K562 (cell line): Measurements from ENCODE around the gene SPATA2. TPM values are rescaled to one million over a fixed set of nuclear protein-coding genes. Genes with fewer than 3 reads are reported as not detected.

Experiments
- ATAC-seq: fragments of 200-7000 bp; cut with Tn5 transposase; 3 replicates; pipeline ENCODE4 v1.9.1; 2020; ENCODE audit warnings: moderate library complexity
- BruUV-seq: library from RNA; stranded (reverse); fragments of 400-500 nt; replicated peaks from 2 replicates; lab custom pipeline; 2021; lab: Mats Ljungman, UMichigan
- CTCF ChIA-PET: fragments of 300-600 bp; formaldehyde crosslinking; extraction: SDS; loops from one replicate; lab custom pipeline; 2021; ENCODE audit warnings: low intra/inter-chr PET ratio; lab: Yijun Ruan, JAX
- POLR2A ChIA-PET: fragments of 300-600, 350-650 bp; sonication (Branson Sonifier 250); formaldehyde crosslinking; extraction: SDS; loops from one replicate; lab custom pipeline; 2021; ENCODE audit warnings: antibody characterized with exemption, inconsistent platforms; lab: Yijun Ruan, JAX
- DNase-seq, 4 experiments: peaks; one replicate each; pipeline versions ENCODE4 v3.0.0 to v3.0.0-alpha.2; 2011 to 2018; ENCODE audit warnings: low spot score in 3 of 4, mixed read lengths in 3 of 4; ENCODE audit errors: extremely low read depth in 1 of 4
- FAIRE-seq: peaks from 2 replicates; lab custom pipeline; 2011; peaks lifted over from hg19 to GRCh38; lab: Jason Lieb, UNC
- H2AFZ ChIP-seq: 2 replicates; pipeline ENCODE4 v1.6.0; 2011; ENCODE audit warnings: low read depth, low read length, control low read depth, inconsistent platforms
- H3K27ac ChIP-seq: fragments of 200-600 bp; 3 replicates; pipeline ENCODE4 v1.8.0; 2011; ENCODE audit warnings: low read depth, mild to moderate bottlenecking, control low read depth, inconsistent platforms, low read length, moderate library complexity, mixed read lengths; ENCODE audit errors: extremely low read depth
- H3K27me3 ChIP-seq, 2 experiments: fragments of 300-600 bp in 1 of 2; 2 replicates in 1 of 2; 3 replicates in 1 of 2; pipeline versions ENCODE4 v1.6.0 to v1.8.0; 2011; ENCODE audit warnings: inconsistent platforms in 2 of 2, low read length in 2 of 2, mild to moderate bottlenecking in 1 of 2, mixed read lengths in 1 of 2, moderate library complexity in 1 of 2; ENCODE audit not compliant: control insufficient read depth in 2 of 2, insufficient read depth in 2 of 2
- H3K36me3 ChIP-seq: fragments of 300-600 bp; 3 replicates; pipeline ENCODE4 v1.8.0; 2011; ENCODE audit warnings: mild to moderate bottlenecking, low read length, inconsistent platforms; ENCODE audit not compliant: control insufficient read depth, insufficient read depth
- H3K4me1 ChIP-seq, 2 experiments: fragments of 200-600 bp in 1 of 2; replicated peaks in 1 of 2; 2 replicates in 1 of 2; 3 replicates in 1 of 2; pipeline versions ENCODE4 v1.5.1 to v1.8.0; 2011; ENCODE audit warnings: inconsistent platforms in 2 of 2, low read length in 2 of 2, mild to moderate bottlenecking in 1 of 2, mixed read lengths in 1 of 2, moderate library complexity in 1 of 2; ENCODE audit not compliant: control insufficient read depth in 2 of 2, insufficient read depth in 2 of 2
- H3K4me2 ChIP-seq: 2 replicates; pipeline ENCODE4 v1.6.1; 2011; ENCODE audit warnings: low read length, control low read depth, inconsistent platforms, mixed read lengths; ENCODE audit not compliant: insufficient read depth
- H3K4me3 ChIP-seq: fragments of 200-600 bp; sonication (generic), shearing (Covaris generic); 2 replicates; pipeline ENCODE4 v1.5.1; 2016; ENCODE audit warnings: control low read depth, inconsistent platforms
- H3K79me2 ChIP-seq: fragments of 200-600 bp; 3 replicates; pipeline ENCODE4 v1.8.0; 2011; ENCODE audit warnings: low read length, inconsistent platforms; ENCODE audit not compliant: control insufficient read depth, insufficient read depth
- H3K9ac ChIP-seq, 2 experiments: 2 replicates each; pipeline versions ENCODE4 v1.6.0 to v1.6.1; 2011; ENCODE audit warnings: low read depth in 2 of 2, low read length in 2 of 2, control low read depth in 1 of 2, inconsistent platforms in 1 of 2, mild to moderate bottlenecking in 1 of 2, mixed read lengths in 1 of 2; ENCODE audit not compliant: insufficient read depth in 1 of 2
- H3K9me1 ChIP-seq: one replicate; pipeline ENCODE4 v1.6.0; 2011; ENCODE audit warnings: inconsistent platforms, mild to moderate bottlenecking, low read length, moderate library complexity; ENCODE audit not compliant: control insufficient read depth, insufficient read depth
- H3K9me3 ChIP-seq: replicated peaks from 2 replicates; pipeline ENCODE4 v1.5.1; 2011; ENCODE audit warnings: low read depth, low read length, inconsistent platforms; ENCODE audit not compliant: control insufficient read depth, insufficient read depth
- H4K20me1 ChIP-seq: replicated peaks from 2 replicates; pipeline ENCODE4 v1.6.1; 2011; ENCODE audit warnings: low read length, inconsistent platforms, mixed read lengths; ENCODE audit not compliant: control insufficient read depth, insufficient read depth
- ELF2 ChIP-seq: fragments of 250-450 bp; sonication (Bioruptor Pico); IDR thresholded peaks from 2 replicates; pipeline ENCODE4 v1.5.0; 2021; ENCODE audit warnings: mild to moderate bottlenecking
- ETV1 ChIP-seq: fragments of 450-650 bp; conservative IDR thresholded peaks from 2 replicates; pipeline ENCODE4 v1.6.1; 2016; ENCODE audit warnings: missing genetic modification characterization, control low read depth, low read depth, missing compliant biosample characterization
- FOS ChIP-seq: IDR thresholded peaks from 3 replicates; pipeline ENCODE4 v1.6.1; 2011; ENCODE audit not compliant: insufficient read length; ENCODE audit errors: extremely low read depth
- ILK ChIP-seq: fragments of 450-650 bp; IDR thresholded peaks from 2 replicates; pipeline ENCODE4 v1.6.1; 2016; ENCODE audit warnings: missing genetic modification characterization, low read depth, mild to moderate bottlenecking, missing compliant biosample characterization, moderate library complexity, borderline replicate concordance
- ZBTB8A ChIP-seq: fragments of 450-650 bp; IDR thresholded peaks from 2 replicates; pipeline ENCODE4 v1.6.1; 2018; ENCODE audit warnings: mild to moderate bottlenecking, moderate library complexity; ENCODE audit not compliant: partially characterized antibody
- ZNF217 ChIP-seq: sonication (generic); formaldehyde crosslinking; IDR thresholded peaks from 2 replicates; pipeline ENCODE4 v1.8.0; 2022; ENCODE audit warnings: mild to moderate bottlenecking, missing genetic modification reagents
- ZNF384 ChIP-seq: IDR thresholded peaks from 2 replicates; pipeline ENCODE4 v1.6.1; 2012; ENCODE audit warnings: low read depth, low read length, improper control_type of control experiment
- ZNF717 ChIP-seq: fragments of 250-450 bp; sonication (Bioruptor Pico); IDR thresholded peaks from 2 replicates; pipeline ENCODE4 v1.5.0; 2021
- ZNF79 ChIP-seq: fragments of 250-450 bp; sonication (Bioruptor Pico); IDR thresholded peaks from 2 replicates; pipeline ENCODE4 v1.4.0; 2020; ENCODE audit warnings: low read depth, mild to moderate bottlenecking, moderate library complexity
- ZSCAN29 ChIP-seq: fragments of 450-650 bp; IDR thresholded peaks from 2 replicates; pipeline ENCODE4 v1.6.1; 2017
- WGBS: fragments of 100-300 bp; shearing (Covaris generic); methylation state at CpG from one replicate; pipeline ENCODE4 v1.1.6; 2016; ENCODE audit warnings: low coverage, mixed read lengths; ENCODE audit not compliant: insufficient coverage; ENCODE audit errors: missing lambda C conversion rate; 5-methylcytosine and 5-hydroxymethylcytosine counted together
- in situ Hi-C: fragments of 300-500 bp; cut with MboI; formaldehyde crosslinking; loops from 4 replicates; pipeline ENCODE4 v1.15.0; 2018; ENCODE audit warnings: inconsistent platforms, mixed read lengths
- intact Hi-C: fragments of 100-400 bp; cut with micrococcal nuclease; formaldehyde crosslinking; loops from 2 replicates; pipeline ENCODE4 v1.14.2; 2022
- polyA plus RNA-seq, 8 experiments: library from polyadenylated mRNA; depleted of rRNA in 4 of 8; stranded (reverse) in 5 of 8; unstranded in 3 of 8; fragments of >200 nt; fragmentation: Nextera tagmentation in 2 of 8; fragmentation: Illumina TruSeq in 1 of 8; extraction: Ambion mirVana in 2 of 8; extraction: Trizol in 1 of 8; gene quantifications; 2 replicates each; pipeline versions ENCODE4 v1.2.1 to v1.2.3, GENCODE V29; 2011 to 2014; ENCODE audit warnings: inconsistent platforms in 1 of 8, missing spikeins in 1 of 8
- total RNA-seq, 7 experiments: library from RNA; depleted of rRNA in 6 of 7; stranded (reverse); fragments of >200 nt in 6 of 7; fragmentation: Illumina TruSeq in 2 of 7; extraction: Trizol in 2 of 7; gene quantifications; 2 replicates each; pipeline versions ENCODE4 v1.2.1 to v1.2.3, GENCODE V29; 2011 to 2021; ENCODE audit warnings: low replicate concordance in 1 of 7
- TF ChIP-seq, protein P1 (sequence below): fragments of 200-600 bp; sonication (generic); IDR thresholded peaks from one replicate; pipeline ENCODE4 v1.6.1; 2012; ENCODE audit warnings: mild to moderate bottlenecking, low read depth, low read length, inconsistent platforms

SPATA2 gene
- total and polyA plus RNA-seq, 9 of the 15 experiments (the other 6 are each of a cell fraction or from before 2014, with no cell fraction given) = 0.46 to 8.2 (median 2.7) TPM

DNA sequence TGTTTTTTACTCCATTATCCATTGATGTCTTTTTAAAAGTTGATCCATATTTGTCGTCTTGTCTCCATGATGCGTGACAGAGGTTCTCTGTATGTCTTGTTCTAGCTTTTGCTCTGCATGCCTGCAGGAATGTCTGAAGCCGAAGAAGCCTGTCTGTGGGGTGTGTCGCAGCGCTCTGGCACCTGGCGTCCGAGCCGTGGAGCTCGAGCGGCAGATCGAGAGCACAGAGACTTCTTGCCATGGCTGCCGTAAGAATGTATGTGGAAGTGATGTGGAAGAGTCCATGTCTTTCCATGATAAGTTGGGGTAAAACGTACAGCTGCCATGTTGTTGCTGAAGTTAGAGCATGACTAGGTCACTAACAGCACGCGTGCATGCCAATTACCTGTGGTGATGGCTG, 26.1 kb upstream of the SPATA2 start:
- Histone ChIP-seq H3K4me1 (peaks cover 16 to 20% of the 10 kb centered on the region in 2 experiments), H3K36me3 (peaks cover 73% of the 10 kb centered on the region), H3K9me1 (peaks cover 5% of the 10 kb centered on the region), H3K27me3 (no peaks in the 10 kb centered on the region), H3K4me2 (no peak overlapping the region), H3K79me2 (peaks cover 82% of the 10 kb centered on the region), H3K9ac (peak overlapping the region in 1 of 2 experiments; percentile 63; a peak in 1 of 4 replicates), H3K4me3 (no peak overlapping the region), H4K20me1 (peaks cover 25% of the 10 kb centered on the region; the same call in 1 of the 2 replicates)
- CTCF ChIA-PET = no interaction called here
- POLR2A ChIA-PET = interaction anchor here (0.7 kb wide), 2 partner anchors 12 to 193 kb away, joined by 3 read pairs; no protein-coding TSS in a partner anchor
- WGBS = 97% methylated on average over 15 of the region's 15 CpGs
- in situ Hi-C loops = no loop called here
- ATAC-seq = no peak
- no peak for TF ChIP-seq ZNF384
- TF ChIP-seq ZSCAN29 = no peak
- no peak for TF ChIP-seq ZNF717 (CRISPR knock-in tag)
- no peak for TF ChIP-seq ZNF217
- TF ChIP-seq FOS = no peak
- no peak for TF ChIP-seq ELF2 (CRISPR knock-in tag)
- TF ChIP-seq, protein P1, sequence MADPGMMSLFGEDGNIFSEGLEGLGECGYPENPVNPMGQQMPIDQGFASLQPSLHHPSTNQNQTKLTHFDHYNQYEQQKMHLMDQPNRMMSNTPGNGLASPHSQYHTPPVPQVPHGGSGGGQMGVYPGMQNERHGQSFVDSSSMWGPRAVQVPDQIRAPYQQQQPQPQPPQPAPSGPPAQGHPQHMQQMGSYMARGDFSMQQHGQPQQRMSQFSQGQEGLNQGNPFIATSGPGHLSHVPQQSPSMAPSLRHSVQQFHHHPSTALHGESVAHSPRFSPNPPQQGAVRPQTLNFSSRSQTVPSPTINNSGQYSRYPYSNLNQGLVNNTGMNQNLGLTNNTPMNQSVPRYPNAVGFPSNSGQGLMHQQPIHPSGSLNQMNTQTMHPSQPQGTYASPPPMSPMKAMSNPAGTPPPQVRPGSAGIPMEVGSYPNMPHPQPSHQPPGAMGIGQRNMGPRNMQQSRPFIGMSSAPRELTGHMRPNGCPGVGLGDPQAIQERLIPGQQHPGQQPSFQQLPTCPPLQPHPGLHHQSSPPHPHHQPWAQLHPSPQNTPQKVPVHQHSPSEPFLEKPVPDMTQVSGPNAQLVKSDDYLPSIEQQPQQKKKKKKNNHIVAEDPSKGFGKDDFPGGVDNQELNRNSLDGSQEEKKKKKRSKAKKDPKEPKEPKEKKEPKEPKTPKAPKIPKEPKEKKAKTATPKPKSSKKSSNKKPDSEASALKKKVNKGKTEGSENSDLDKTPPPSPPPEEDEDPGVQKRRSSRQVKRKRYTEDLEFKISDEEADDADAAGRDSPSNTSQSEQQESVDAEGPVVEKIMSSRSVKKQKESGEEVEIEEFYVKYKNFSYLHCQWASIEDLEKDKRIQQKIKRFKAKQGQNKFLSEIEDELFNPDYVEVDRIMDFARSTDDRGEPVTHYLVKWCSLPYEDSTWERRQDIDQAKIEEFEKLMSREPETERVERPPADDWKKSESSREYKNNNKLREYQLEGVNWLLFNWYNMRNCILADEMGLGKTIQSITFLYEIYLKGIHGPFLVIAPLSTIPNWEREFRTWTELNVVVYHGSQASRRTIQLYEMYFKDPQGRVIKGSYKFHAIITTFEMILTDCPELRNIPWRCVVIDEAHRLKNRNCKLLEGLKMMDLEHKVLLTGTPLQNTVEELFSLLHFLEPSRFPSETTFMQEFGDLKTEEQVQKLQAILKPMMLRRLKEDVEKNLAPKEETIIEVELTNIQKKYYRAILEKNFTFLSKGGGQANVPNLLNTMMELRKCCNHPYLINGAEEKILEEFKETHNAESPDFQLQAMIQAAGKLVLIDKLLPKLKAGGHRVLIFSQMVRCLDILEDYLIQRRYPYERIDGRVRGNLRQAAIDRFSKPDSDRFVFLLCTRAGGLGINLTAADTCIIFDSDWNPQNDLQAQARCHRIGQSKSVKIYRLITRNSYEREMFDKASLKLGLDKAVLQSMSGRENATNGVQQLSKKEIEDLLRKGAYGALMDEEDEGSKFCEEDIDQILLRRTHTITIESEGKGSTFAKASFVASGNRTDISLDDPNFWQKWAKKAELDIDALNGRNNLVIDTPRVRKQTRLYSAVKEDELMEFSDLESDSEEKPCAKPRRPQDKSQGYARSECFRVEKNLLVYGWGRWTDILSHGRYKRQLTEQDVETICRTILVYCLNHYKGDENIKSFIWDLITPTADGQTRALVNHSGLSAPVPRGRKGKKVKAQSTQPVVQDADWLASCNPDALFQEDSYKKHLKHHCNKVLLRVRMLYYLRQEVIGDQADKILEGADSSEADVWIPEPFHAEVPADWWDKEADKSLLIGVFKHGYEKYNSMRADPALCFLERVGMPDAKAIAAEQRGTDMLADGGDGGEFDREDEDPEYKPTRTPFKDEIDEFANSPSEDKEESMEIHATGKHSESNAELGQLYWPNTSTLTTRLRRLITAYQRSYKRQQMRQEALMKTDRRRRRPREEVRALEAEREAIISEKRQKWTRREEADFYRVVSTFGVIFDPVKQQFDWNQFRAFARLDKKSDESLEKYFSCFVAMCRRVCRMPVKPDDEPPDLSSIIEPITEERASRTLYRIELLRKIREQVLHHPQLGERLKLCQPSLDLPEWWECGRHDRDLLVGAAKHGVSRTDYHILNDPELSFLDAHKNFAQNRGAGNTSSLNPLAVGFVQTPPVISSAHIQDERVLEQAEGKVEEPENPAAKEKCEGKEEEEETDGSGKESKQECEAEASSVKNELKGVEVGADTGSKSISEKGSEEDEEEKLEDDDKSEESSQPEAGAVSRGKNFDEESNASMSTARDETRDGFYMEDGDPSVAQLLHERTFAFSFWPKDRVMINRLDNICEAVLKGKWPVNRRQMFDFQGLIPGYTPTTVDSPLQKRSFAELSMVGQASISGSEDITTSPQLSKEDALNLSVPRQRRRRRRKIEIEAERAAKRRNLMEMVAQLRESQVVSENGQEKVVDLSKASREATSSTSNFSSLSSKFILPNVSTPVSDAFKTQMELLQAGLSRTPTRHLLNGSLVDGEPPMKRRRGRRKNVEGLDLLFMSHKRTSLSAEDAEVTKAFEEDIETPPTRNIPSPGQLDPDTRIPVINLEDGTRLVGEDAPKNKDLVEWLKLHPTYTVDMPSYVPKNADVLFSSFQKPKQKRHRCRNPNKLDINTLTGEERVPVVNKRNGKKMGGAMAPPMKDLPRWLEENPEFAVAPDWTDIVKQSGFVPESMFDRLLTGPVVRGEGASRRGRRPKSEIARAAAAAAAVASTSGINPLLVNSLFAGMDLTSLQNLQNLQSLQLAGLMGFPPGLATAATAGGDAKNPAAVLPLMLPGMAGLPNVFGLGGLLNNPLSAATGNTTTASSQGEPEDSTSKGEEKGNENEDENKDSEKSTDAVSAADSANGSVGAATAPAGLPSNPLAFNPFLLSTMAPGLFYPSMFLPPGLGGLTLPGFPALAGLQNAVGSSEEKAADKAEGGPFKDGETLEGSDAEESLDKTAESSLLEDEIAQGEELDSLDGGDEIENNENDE = no peak
- TF ChIP-seq ZNF79 = no peak
- TF ChIP-seq ILK (tag) = no peak
- no peak for TF ChIP-seq ZBTB8A
- no peak for TF ChIP-seq ETV1
- TF ChIP-seq, all 486 proteins: peak for 0
- intact Hi-C loops = no loop called here
- no peak overlapping the region for H3K27ac ChIP-seq
- no peak for FAIRE-seq
- BruUV-seq = no TSS peak
- no peak for DNase-seq
- no peak overlapping the region for H2AFZ ChIP-seq
- no peaks in the 10 kb centered on the region for H3K9me3 ChIP-seq
